HUES6 (cell line): ENCODE measurements around the gene TMEM256.
A peak's percentile ranks its signal among the peaks of the same experiment; 100 is the strongest.

Experiments
- H3K27ac ChIP-seq: 2 replicates; pipeline ENCODE4 v1.7.0; 2013; ENCODE audit warnings: low read depth, mild to moderate bottlenecking, low read length, inconsistent platforms
- H3K27me3 ChIP-seq: 2 replicates; pipeline ENCODE4 v1.6.1; 2013; ENCODE audit warnings: low read length; ENCODE audit not compliant: control insufficient read depth, insufficient read depth
- H3K36me3 ChIP-seq: 2 replicates; pipeline ENCODE4 v1.6.1; 2013; ENCODE audit warnings: low read length; ENCODE audit not compliant: control insufficient read depth, insufficient read depth
- H3K4me1 ChIP-seq: 2 replicates; pipeline ENCODE4 v1.6.1; 2013; ENCODE audit warnings: low read length; ENCODE audit not compliant: control insufficient read depth, insufficient read depth
- H3K4me3 ChIP-seq: 2 replicates; pipeline ENCODE4 v1.5.1; 2013; ENCODE audit warnings: low read depth, low read length
- H3K9ac ChIP-seq: one replicate; pipeline ENCODE4 v1.6.1; 2013; ENCODE audit warnings: mild to moderate bottlenecking, low read length
- H3K9me3 ChIP-seq: 2 replicates; pipeline ENCODE4 v1.6.1; 2013; ENCODE audit warnings: low read depth, low read length; ENCODE audit not compliant: control insufficient read depth, insufficient read depth

Gene TMEM256

DNA sequence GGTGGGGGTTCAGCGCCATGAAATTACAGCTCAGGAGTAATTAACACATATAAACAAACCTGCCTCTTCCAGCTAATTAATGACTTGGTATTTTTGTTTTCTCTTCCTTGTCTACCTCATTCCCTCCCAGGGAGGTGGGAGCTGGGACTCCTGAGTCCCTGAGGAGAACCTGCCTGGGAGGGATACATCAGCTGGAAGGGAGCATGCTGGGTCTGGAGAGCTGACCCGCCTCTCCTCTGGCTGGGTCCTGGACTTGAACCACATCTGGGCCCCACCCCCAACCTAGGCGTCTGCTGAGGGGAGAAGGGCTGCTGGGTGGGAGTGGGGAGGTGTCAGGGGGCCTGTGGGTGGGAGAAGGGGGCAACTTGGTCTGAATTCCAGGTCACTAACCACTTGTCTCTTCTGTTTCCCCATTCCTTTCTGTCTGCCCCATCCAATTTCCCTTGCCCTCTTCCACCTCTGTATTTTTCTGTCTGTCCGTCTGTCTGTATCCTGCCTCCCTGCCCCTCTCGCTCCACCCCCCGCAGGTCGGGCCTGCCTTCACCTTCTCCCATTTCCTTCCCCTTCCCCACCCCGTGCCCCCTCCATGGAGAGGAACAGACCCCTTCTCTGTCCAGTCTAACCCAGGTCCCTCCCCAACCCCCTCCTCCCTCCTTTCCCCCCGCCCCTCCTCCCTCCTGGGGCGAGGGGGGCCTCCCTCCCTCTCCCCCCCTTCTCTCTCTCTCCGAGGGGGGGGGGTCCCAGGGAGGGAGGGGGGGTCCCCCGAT, 3.8 kb upstream of the TMEM256 start, which contains the start of gene NLGN2:
NLGN2 (plus strand) TSS at position 361 of the 767 bp plus-strand sequence. CDS start 411 bp downstream, outside the sequence.
- Histone ChIP-seq H3K9ac (peak within 1 kb of the TSS; percentile 51), H3K9me3 (no peaks in the 10 kb centered on the region), H3K27me3 (peaks cover 4% of the 10 kb centered on the region; the same call in 1 of the 2 replicates)

DNA sequence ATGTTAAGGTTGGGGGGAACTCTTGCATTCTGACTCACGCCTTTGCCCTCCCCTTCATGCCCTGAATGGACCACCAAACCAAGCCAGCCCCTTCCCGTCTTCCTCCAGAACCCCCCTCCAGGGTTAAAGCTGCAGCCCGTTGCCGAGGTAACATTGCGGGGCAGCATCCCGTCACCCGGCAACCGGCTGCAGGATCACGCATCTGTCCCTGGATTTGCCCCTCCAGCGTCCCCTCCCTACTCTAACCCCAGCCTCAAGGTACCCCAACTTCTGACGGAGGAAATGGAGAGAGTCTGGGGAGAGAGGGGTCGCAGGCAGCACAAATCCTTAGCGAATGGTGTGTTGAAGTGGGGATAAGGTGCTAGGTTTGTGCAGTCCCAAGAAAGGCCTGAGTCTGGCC, 3.2 kb upstream of the TMEM256 start:
- Histone ChIP-seq H3K36me3 (peaks cover 27% of the 10 kb centered on the region), H3K4me1 (peaks cover 21% of the 10 kb centered on the region), H3K9ac (no peak overlapping the region), H3K27ac (no peak overlapping the region), H3K9me3 (no peaks in the 10 kb centered on the region), H3K4me3 (no peak overlapping the region), H3K27me3 (peaks cover 4% of the 10 kb centered on the region; the same call in 1 of the 2 replicates)

More for the DNA sequence above, 3.8 kb upstream of the TMEM256 start, which contains the start of gene NLGN2:
- no peak within 1 kb of the TSS for H3K27ac ChIP-seq
- peaks cover 27% of the 10 kb centered on the region for H3K36me3 ChIP-seq
- peak within 1 kb of the TSS; percentile 48 for H3K4me3 ChIP-seq
- peaks cover 21% of the 10 kb centered on the region for H3K4me1 ChIP-seq

DNA sequence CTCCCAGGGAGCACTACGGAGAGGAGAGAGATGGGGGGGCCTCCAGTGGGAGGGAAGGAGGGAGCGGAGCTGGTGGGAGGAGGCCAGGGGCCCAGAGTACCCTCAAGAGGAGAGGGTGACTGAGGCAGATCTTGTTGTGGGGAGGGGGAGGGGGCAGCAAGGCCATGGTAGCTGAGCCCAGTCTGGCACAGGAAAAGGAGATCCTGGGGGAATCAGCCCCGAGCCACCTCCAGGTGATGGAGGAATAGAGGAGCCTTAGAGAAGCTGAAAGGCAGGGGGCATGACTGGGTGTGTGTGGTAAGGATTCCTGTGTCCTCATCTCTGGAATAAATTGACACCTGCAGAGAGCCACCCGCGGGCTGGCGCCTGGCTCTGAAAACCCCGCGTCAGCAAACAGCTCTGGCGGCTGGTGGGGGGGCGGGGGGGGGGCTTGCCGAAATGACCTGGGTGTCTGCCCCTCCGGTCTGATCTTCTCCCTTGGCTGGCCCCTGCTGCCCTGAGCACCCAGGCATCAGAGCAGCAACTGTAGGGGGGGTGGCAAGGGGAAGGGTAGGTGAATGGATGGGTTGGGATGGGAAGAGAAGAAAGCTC, 2.4 kb upstream of the TMEM256 start:
- Histone ChIP-seq H3K27ac (no peak overlapping the region), H3K27me3 (peaks cover 4% of the 10 kb centered on the region; the same call in 1 of the 2 replicates), H3K4me3 (peak overlapping the region; percentile 75), H3K9me3 (no peaks in the 10 kb centered on the region), H3K4me1 (peaks cover 21% of the 10 kb centered on the region), H3K9ac (peak overlapping the region; percentile 70), H3K36me3 (peaks cover 29% of the 10 kb centered on the region)

DNA sequence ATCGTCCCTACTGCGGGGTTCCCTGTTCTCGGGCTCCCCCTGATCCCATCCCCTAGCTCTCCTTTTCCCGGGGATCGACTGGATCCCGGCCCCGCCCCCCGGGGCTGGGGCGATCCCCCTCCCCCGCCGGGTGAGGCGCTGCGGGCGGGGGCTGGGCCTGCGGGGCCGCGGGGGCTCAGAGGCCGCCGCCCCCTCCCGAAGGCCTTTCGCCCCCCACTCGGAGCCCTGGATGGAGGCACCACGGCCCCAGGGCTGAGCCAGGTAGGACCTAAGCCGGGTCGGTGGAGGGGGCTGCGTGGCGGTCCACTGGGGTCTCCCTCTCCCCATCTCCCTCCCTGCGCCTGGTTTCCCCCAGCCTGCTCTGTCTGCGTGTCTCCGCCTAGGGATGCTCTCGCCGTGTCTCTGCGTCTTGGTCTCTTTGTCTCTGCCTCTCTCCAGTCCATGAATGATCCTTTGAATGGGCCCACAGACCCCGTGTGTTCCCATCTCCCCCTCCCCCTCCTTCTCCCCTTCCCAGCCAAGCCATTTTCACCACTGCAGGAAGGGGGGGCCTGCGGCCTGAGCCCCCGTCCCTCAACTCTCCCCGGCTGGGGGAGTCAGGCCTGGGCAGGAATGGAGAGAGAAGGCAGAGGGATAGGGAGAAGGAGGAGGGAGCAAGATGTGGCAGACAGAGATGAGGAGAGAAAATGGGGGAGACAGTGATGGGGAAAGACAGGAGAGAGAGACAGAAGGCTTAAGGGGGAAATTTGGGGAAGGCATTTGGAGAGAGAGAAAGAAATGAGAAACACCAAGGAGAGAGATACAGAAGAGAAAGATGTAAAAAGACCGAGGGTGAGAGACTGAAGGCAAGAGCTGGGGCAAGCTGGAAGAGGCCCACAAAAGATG, 1.7 kb upstream of the TMEM256 start:
- peaks cover 4% of the 10 kb centered on the region; the same call in 1 of the 2 replicates for H3K27me3 ChIP-seq
- no peaks in the 10 kb centered on the region for H3K9me3 ChIP-seq
- H3K4me1 ChIP-seq: peaks cover 21% of the 10 kb centered on the region
- H3K4me3 ChIP-seq: peak overlapping the region; percentile 75
- H3K27ac ChIP-seq: peak overlapping the region; percentile 50; the same call in 1 of the 2 replicates
- H3K36me3 ChIP-seq: peaks cover 25% of the 10 kb centered on the region
- peak overlapping the region; percentile 75 for H3K9ac ChIP-seq

DNA sequence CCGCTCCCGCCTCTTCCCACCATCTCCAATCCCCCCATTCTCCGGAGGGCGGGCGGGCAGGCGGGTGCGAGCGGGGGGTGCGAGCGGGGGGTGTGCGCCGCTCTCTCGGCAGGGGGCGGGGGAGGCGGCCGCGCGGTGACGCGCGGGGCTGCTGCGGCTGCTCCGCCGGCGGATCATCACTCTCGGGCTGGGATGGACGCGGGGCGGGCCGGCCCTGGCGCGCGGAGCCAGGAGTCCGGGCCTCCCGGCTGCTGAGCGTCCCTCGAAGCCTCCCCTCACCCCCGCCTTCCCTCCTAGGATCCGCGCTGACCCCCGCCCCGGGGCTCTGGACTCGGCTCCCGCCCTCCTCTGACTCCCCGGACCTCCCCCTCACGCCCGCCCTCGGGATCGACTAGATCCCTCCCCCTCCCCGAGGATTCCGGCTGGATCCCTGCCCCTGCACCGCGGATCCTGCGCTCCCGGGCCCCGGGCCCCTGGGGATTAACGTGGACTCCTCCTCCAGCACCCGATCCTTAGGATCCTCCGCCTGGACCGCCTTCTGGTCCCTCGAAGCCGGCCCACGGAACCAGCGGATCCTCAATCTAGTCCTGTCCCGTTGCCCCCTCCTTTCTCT, 946 bp upstream of the TMEM256 start:
- Histone ChIP-seq H3K9me3 (no peaks in the 10 kb centered on the region), H3K4me3 (peak overlapping the region; percentile 75), H3K27me3 (peaks cover 4% of the 10 kb centered on the region; the same call in 1 of the 2 replicates), H3K36me3 (peaks cover 17% of the 10 kb centered on the region), H3K4me1 (peaks cover 21% of the 10 kb centered on the region), H3K27ac (peak overlapping the region; percentile 50; the same call in 1 of the 2 replicates), H3K9ac (peak overlapping the region; percentile 75)

DNA sequence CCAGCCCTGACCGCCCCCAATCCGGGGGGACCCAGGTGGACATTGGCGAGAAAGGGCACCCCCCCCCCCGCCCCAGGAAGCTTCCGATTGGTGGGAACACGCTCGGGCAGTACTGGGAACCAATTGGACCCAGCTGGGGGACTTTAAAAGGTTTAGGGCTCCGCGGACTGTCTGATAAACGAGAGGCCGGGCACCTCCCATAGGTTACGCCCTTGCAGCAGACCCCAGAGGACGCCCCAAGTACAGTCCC, 245 bp downstream of the TMEM256 start:
- Histone ChIP-seq H3K9me3 (no peaks in the 10 kb centered on the region), H3K9ac (peak overlapping the region; percentile 46), H3K4me3 (peak overlapping the region; percentile 75), H3K27me3 (peaks cover 2% of the 10 kb centered on the region; the same call in 1 of the 2 replicates), H3K4me1 (peaks cover 21% of the 10 kb centered on the region), H3K27ac (peak overlapping the region; percentile 29; the same call in 1 of the 2 replicates), H3K36me3 (peaks cover 5% of the 10 kb centered on the region)

DNA sequence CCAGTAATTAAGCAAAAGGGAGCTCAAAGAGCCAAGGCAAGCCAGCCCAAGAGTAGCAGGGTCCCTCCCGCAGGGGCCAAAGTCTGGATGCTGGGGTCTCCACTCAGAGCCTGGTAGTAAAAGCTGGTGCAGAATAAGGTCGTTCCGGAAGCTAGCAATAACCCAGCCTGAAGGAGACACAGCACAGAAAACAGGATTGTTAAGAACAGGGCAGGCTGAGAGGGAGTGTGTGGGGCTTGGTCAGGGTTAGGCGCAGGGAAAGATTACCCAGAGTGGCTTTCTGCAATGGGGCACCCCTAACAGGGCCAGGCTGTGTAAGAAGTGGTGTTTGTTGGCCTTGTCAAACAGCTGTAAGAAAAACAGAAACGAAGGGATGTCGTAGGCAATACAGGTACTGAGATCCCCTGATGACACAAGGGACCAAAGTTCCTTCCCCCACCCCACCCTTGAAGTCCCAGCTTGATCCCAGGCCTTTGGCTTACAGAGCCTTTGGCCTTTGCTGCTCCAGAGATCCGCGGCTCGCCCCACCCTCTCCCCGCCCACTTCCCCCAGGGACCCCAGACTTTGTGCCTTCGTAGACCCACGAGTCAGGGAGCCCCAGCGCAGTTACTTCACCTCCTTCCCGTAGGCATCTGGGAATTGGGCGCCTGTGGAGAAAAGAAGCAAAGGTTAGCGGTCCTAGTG, 712 bp downstream of the TMEM256 start:
- Histone ChIP-seq H3K36me3 (peaks cover 2% of the 10 kb centered on the region; the same call in 1 of the 2 replicates), H3K9me3 (no peaks in the 10 kb centered on the region), H3K27me3 (no peaks in the 10 kb centered on the region), H3K4me1 (peaks cover 19% of the 10 kb centered on the region), H3K27ac (peak overlapping the region; percentile 29; the same call in 1 of the 2 replicates), H3K4me3 (peak overlapping the region; percentile 75), H3K9ac (peak overlapping the region; percentile 46)

DNA sequence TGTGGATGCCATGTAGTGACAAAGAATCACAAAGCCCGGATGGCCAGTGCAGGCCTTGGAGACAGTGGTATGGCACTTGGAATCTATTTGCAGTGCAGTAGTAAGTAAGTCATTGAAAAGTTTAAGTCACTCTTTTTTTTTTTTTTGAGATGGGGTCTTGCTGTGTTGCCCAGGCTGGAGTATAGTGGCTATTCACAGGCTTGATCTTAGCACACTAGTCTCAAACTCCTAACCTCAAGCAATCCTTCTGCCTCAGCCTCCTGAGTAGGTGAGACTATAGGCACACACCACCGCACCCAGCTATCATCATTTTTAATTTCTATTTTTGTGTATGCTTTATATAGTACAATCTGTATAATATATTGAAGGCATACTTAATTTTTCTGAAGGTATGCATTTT, 5.3 kb downstream of the TMEM256 start:
- peaks cover 6% of the 10 kb centered on the region for H3K4me1 ChIP-seq
- no peak overlapping the region for H3K4me3 ChIP-seq
- H3K27ac ChIP-seq: no peak overlapping the region
- no peaks in the 10 kb centered on the region for H3K27me3 ChIP-seq
- peaks cover 2% of the 10 kb centered on the region; the same call in 1 of the 2 replicates for H3K36me3 ChIP-seq
- H3K9ac ChIP-seq: no peak overlapping the region
- no peaks in the 10 kb centered on the region for H3K9me3 ChIP-seq

DNA sequence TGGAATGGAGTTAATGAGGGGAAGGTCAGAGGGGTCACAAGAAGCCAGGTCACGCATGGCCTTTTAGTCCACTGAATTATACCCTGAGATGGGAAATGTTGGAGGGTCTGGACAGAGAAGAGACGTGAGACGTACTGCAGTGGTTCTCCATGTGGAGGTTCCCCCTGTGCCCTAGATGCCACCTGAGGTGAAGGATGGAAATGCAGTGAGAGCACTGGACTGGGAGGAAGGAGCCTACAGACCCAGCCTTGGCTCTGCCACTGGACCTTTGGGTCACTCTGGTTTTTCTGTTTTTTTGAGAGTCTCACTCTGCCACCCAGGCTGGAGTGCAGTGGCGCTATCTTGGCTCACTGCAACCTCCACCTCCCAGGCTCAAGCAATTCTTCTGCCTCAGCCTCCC, 7.8 kb downstream of the TMEM256 start:
- no peak overlapping the region for H3K9ac ChIP-seq
- H3K4me1 ChIP-seq: peaks cover 3% of the 10 kb centered on the region; the same call in 1 of the 2 replicates
- no peaks in the 10 kb centered on the region for H3K27me3 ChIP-seq
- no peaks in the 10 kb centered on the region for H3K9me3 ChIP-seq
- no peak overlapping the region for H3K4me3 ChIP-seq
- H3K36me3 ChIP-seq: peaks cover 10% of the 10 kb centered on the region; the same call in 1 of the 2 replicates
- no peak overlapping the region for H3K27ac ChIP-seq
